Embryonic facial prominence (tissue), 1 donor: ENCODE results near the gene FMNL2.

Experiments
- DNase-seq: peaks from one replicate; pipeline ENCODE4 v3.0.0-alpha.2; 2016; ENCODE audit errors: extremely low spot score

Gene FMNL2

GRCh38 chr2:152492911-152493310 lies 157.9 kb downstream of the FMNL2 start:
- no peak for DNase-seq

- no peak for DNase-seq
Observed at GRCh38 chr2:152493417-152493816, 158.4 kb downstream of the FMNL2 start.

GRCh38 chr2:152493945-152494528 lies 159.1 kb downstream of the FMNL2 start:
- no peak for DNase-seq

- DNase-seq, result no peak
Observed at GRCh38 chr2:152496371-152496770, 161.4 kb downstream of the FMNL2 start.

GRCh38 chr2:152497481-152498052 lies 162.6 kb downstream of the FMNL2 start:
- DNase-seq, result no peak

GRCh38 chr2:152499331-152499816 lies 164.4 kb downstream of the FMNL2 start:
- no peak for DNase-seq

- DNase-seq, result no peak
Observed at GRCh38 chr2:152499896-152500735, 165.1 kb downstream of the FMNL2 start.

- DNase-seq, result no peak
Observed at GRCh38 chr2:152500772-152501171, 165.8 kb downstream of the FMNL2 start.

- DNase-seq, result no peak
Observed at GRCh38 chr2:152501666-152502065, 166.7 kb downstream of the FMNL2 start.

- no peak for DNase-seq
Observed at GRCh38 chr2:152504618-152505017, 169.6 kb downstream of the FMNL2 start.

GRCh38 chr2:152505495-152505906 lies 170.5 kb downstream of the FMNL2 start:
- DNase-seq, result no peak

GRCh38 chr2:152506843-152507242 lies 171.9 kb downstream of the FMNL2 start:
- DNase-seq, result no peak

GRCh38 chr2:152507907-152508306 lies 172.9 kb downstream of the FMNL2 start:
- no peak for DNase-seq

- no peak for DNase-seq
Observed at GRCh38 chr2:152508446-152508845, 173.5 kb downstream of the FMNL2 start.

- no peak for DNase-seq
Observed at GRCh38 chr2:152509772-152510491, 175.0 kb downstream of the FMNL2 start.

GRCh38 chr2:152510621-152511020 lies 175.6 kb downstream of the FMNL2 start:
- DNase-seq, result no peak

- no peak for DNase-seq
Observed at GRCh38 chr2:152511981-152512380, 177.0 kb downstream of the FMNL2 start.

GRCh38 chr2:152513029-152513428 lies 178.1 kb downstream of the FMNL2 start:
- no peak for DNase-seq

GRCh38 chr2:152513681-152514080 lies 178.7 kb downstream of the FMNL2 start:
- no peak for DNase-seq

- no peak for DNase-seq
Observed at GRCh38 chr2:152518034-152518433, 183.1 kb downstream of the FMNL2 start.

- no peak for DNase-seq
Observed at GRCh38 chr2:152518641-152519580, 183.9 kb downstream of the FMNL2 start.
